Gastroesophageal sphincter (tissue), 4 donors: ENCODE data around the gene CARNS1. TPM values are rescaled to one million over a fixed set of nuclear protein-coding genes. Genes with fewer than 3 reads are reported as not detected.

ENCODE experiments used
- ATAC-seq: fragments of 150-250 bp; one replicate; pipeline ENCODE4 v1.9.1; 2016; ENCODE audit warnings: mild to moderate bottlenecking, moderate library complexity
- H3K27ac ChIP-seq, 4 donors: fragments of 200-600 bp; sonication (generic) in 3 of 4; 1 replicate in 3 of 4; 2 replicates in 1 of 4; pipeline ENCODE4 v1.5.1; 2016 to 2019
- H3K27me3 ChIP-seq: fragments of 200-600 bp; sonication (generic); one replicate; pipeline ENCODE4 v1.5.1; 2019
- H3K36me3 ChIP-seq, 2 donors: fragments of 200-600 bp; sonication (generic); one replicate each; pipeline ENCODE4 v1.5.1; 2019; ENCODE audit warnings: control low read depth in 1 of 2
- H3K4me1 ChIP-seq, 3 donors: fragments of 200-600 bp; sonication (generic); 1 replicate in 2 of 3; 2 replicates in 1 of 3; pipeline ENCODE4 v1.5.1; 2016 to 2019; ENCODE audit warnings: control low read depth in 2 of 3
- H3K4me3 ChIP-seq, 2 donors: fragments of 200-600 bp; sonication (generic); one replicate each; pipeline ENCODE4 v1.5.1; 2019; ENCODE audit warnings: mild to moderate bottlenecking in 1 of 2, moderate library complexity in 1 of 2
- H3K9me3 ChIP-seq, 3 donors: fragments of 200-600 bp; sonication (generic); one replicate each; pipeline ENCODE4 v1.5.1; 2017 to 2019; ENCODE audit warnings: control low read depth in 2 of 3
- CTCF ChIP-seq, 4 experiments: fragments of 200-600 bp in 2 of 4; fragments of 450-650 bp in 2 of 4; sonication (generic) in 1 of 4; IDR thresholded peaks; one replicate each; pipeline ENCODE4 v1.5.1; 2017 to 2019; ENCODE audit warnings: antibody characterized with exemption in 4 of 4, mild to moderate bottlenecking in 2 of 4, moderate library complexity in 2 of 4
- EP300 ChIP-seq: sonication (generic); formaldehyde crosslinking; IDR thresholded peaks from one replicate; pipeline ENCODE4 v1.6.1; 2017; ENCODE audit warnings: antibody characterized with exemption, mild to moderate bottlenecking
- POLR2A ChIP-seq, 2 donors: fragments of 450-650 bp; IDR thresholded peaks; one replicate each; pipeline ENCODE4 v1.6.1; 2017; ENCODE audit warnings: antibody characterized with exemption in 2 of 2, mild to moderate bottlenecking in 2 of 2, moderate library complexity in 1 of 2
- POLR2AphosphoS5 ChIP-seq: sonication (generic); formaldehyde crosslinking; IDR thresholded peaks from one replicate; pipeline ENCODE4 v1.6.1; 2017; ENCODE audit warnings: antibody characterized with exemption
- WGBS, 2 donors: methylation state at CpG; one replicate each; pipeline ENCODE4 v1.1.5; 2018; ENCODE audit warnings: low coverage in 1 of 2; 5-methylcytosine and 5-hydroxymethylcytosine counted together
- total RNA-seq, 4 donors: library from RNA; depleted of rRNA; stranded (reverse); fragments of >200 nt; gene quantifications; one replicate each; pipeline ENCODE4 v1.1.0, GENCODE V29; 2016

Gene CARNS1
- total RNA-seq, 4 donors from 2014 or later, result 0.73 to 3.3 (median 1.6) TPM

DNA sequence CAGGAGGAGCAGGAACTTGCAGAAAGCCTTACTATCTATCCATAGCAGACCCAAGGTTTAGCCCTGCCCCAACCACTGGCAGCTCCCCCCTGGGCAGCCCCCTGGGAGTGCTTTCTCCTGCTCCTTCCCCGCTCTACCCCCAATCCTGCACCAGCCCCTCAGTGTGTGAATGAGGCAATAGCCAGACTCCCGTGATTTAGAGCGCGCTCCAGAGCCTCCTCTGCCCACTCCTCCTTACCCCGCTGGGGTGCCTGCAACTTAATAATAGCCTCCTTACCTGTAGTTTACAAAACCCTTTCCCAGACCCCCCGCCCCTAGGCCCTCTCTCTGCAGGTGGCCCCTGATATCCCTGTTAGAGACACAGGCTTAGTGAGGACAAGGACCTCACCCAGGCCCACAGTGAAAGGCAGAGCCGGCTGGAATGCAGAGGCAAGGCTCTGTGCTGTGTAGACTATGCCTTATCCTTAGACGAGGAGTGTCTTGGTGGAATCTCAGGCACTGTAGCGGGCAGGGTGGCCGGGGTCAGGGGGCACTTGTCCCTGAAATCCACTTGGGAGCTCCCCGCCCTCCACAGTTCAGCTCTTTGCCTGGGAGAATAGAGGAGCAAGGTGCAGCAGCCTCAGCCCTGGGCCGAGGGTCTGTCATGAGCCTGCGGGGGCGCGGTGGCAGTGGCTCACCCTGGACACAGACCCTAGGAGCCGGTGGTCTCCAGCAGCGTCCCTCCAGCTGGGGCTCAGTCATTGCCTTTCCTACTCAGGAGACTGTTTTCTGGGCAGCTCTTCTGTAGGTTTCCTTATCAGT is 4.3 kb upstream of the CARNS1 start:
- H3K27me3 ChIP-seq, result peaks cover 69% of the 10 kb centered on the region
- 76% methylated on average over 7 of the region's 17 CpGs; no CpG with 5 or more reads in 1 of the 2 donors for WGBS, 2 donors
- ATAC-seq, result no peak
- TF ChIP-seq POLR2AphosphoS5 (no peak), EP300 (no peak), CTCF (IDR thresholded peaks at IDR 0.05) (no peak), POLR2A (IDR thresholded peaks at IDR 0.05) (no peak)
- H3K27ac ChIP-seq, result no peak overlapping the region
- H3K9me3 ChIP-seq, result no peaks in the 10 kb centered on the region
- H3K36me3 ChIP-seq, result no peaks in the 10 kb centered on the region
- H3K4me1 ChIP-seq, result peaks cover 0 to 34% (median 2%) of the 10 kb centered on the region in 3 donors
- no peak overlapping the region for H3K4me3 ChIP-seq

DNA sequence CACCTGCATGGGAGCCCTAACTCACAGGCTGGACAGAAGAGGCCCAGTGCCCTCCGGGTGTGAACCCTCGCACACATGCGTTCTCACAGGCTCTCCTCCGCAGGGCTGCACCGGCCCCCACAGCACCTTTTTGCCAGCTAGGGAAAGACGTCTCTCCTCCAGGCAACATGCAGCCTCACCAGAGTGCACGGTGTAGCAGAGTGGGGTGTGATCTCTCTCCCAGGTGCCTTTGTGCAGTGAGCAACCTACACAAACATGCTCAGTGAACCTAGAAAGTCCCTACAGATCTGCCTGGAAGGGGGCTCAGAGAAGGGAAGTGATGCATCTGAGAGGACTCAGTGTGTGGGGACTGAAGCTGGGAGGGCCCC is 3.7 kb upstream of the CARNS1 start:
- Histone ChIP-seq H3K4me1 (peaks cover 0 to 40% (median 6%) of the 10 kb centered on the region in 3 donors), H3K9me3 (no peaks in the 10 kb centered on the region), H3K27ac (no peak overlapping the region), H3K27me3 (peaks cover 64% of the 10 kb centered on the region), H3K36me3 (no peaks in the 10 kb centered on the region), H3K4me3 (no peak overlapping the region)
- TF ChIP-seq POLR2AphosphoS5, result no peak
- TF ChIP-seq CTCF (IDR thresholded peaks at IDR 0.05), result no peak
- TF ChIP-seq EP300, result no peak
- no peak for TF ChIP-seq POLR2A (IDR thresholded peaks at IDR 0.05)
- WGBS, 2 donors, result 10% methylated on average over 2 of the region's 7 CpGs; no CpG with 5 or more reads in 1 of the 2 donors
- ATAC-seq, result no peak

DNA sequence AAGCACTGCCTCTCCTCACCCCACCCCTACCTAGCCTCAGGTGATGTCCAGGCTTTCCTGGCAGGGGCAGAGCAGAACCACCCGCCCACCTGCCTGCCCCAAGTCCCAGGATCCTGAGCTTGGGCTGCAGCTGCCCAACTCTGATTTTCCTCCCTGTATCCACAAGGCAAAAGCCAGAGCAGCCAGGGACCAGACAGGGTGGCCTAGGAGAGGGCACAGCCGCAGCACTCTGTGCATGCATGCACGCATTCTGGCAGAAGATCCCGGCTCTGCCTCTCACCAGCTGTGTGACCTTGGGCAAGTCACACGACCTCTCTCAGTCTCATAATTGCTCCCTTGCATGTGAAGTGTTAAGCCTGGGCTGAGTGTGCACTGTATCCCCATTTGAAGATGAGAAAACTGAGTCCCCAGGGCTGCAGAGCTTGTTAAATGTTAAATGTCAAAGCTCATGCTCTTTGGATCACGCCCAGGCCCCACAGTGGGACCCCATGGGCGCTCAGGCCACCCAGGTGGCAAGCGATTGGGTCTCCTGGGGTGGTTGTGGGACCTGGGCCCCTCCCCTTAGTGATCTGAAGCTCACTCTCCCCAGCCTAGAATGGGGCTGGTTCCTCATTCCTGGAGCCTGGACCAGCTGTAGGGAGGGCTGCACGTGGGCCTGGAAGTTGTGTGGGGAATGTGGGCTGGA is 2.8 kb upstream of the CARNS1 start:
- no peak for ATAC-seq
- peaks cover 0 to 49% (median 6%) of the 10 kb centered on the region in 3 donors for H3K4me1 ChIP-seq
- TF ChIP-seq CTCF (IDR thresholded peaks at IDR 0.05) (no peak), POLR2A (IDR thresholded peaks at IDR 0.05) (no peak), POLR2AphosphoS5 (no peak), EP300 (no peak)

DNA sequence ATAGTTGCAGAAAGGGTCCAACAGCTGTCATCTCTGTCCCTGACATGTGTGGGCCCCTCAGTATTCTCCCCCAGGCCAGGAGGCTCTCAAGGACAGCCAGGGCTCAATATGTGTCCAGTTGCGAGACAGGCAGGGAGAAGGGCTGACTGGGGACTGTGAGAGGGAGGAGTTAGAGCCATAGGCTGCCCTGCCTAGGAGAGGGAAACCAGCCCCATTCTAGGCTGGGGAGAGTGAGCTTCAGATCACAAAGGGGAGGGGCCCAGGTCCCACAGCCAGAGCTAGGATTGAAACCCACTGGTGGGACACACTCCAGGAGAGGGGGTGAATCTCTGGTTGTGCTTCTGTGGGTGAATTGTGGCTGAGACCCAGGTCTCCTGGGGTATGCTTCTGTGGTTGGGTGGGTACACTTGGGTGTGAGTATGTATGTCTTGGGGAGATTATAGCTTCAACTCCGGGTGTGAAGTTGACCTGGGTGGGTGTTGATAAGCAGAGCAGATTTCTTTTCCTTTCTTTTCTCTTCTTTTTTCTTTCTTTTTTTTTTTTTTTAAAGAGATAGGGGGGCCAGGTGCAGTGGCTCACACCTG is 2.1 kb upstream of the CARNS1 start:
- WGBS, 2 donors, result 50% methylated on average over 1 of the region's 2 CpGs; no CpG with 5 or more reads in 1 of the 2 donors
- TF ChIP-seq EP300 (no peak), POLR2AphosphoS5 (no peak), CTCF (IDR thresholded peaks at IDR 0.05) (no peak), POLR2A (IDR thresholded peaks at IDR 0.05) (no peak)
- H3K27me3 ChIP-seq, result peaks cover 48% of the 10 kb centered on the region
- no peak overlapping the region for H3K27ac ChIP-seq
- no peaks in the 10 kb centered on the region for H3K9me3 ChIP-seq
- no peak for ATAC-seq
- H3K36me3 ChIP-seq, result no peaks in the 10 kb centered on the region
- H3K4me1 ChIP-seq, result peaks cover 0 to 56% (median 6%) of the 10 kb centered on the region in 3 donors
- no peak overlapping the region for H3K4me3 ChIP-seq

More for the DNA sequence above, 2.8 kb upstream of the CARNS1 start:
- WGBS, 2 donors, result 70 to 77% methylated on average over 3 to 4 of the region's 9 CpGs
- no peak overlapping the region for H3K27ac ChIP-seq
- H3K4me3 ChIP-seq, result no peak overlapping the region
- H3K27me3 ChIP-seq, result peaks cover 55% of the 10 kb centered on the region
- H3K9me3 ChIP-seq, result no peaks in the 10 kb centered on the region
- no peaks in the 10 kb centered on the region for H3K36me3 ChIP-seq
